HEK293T (cell line): Measurements from ENCODE around the gene PRC1.

Experiments used
- ARNT ChIP-seq: fragments of 450-650 bp; IDR thresholded peaks from 2 replicates; pipeline ENCODE4 v1.6.1; 2017; ENCODE audit warnings: mild to moderate bottlenecking
- BHLHE40 ChIP-seq: fragments of 450-650 bp; IDR thresholded peaks from 2 replicates; pipeline ENCODE4 v1.6.1; 2016; ENCODE audit warnings: mild to moderate bottlenecking, moderate library complexity, borderline replicate concordance
- ELF4 ChIP-seq: fragments of 450-650 bp; IDR thresholded peaks from 2 replicates; pipeline ENCODE4 v1.6.1; 2017; ENCODE audit warnings: antibody characterized with exemption
- HDGF ChIP-seq: fragments of 450-650 bp; IDR thresholded peaks from 2 replicates; pipeline ENCODE4 v1.6.1; 2017; ENCODE audit warnings: antibody characterized with exemption, borderline replicate concordance
- NFRKB ChIP-seq: fragments of 450-650 bp; IDR thresholded peaks from 2 replicates; pipeline ENCODE4 v1.6.1; 2016; ENCODE audit warnings: mild to moderate bottlenecking, moderate library complexity
- PKNOX1 ChIP-seq: fragments of 450-650 bp; IDR thresholded peaks from 2 replicates; pipeline ENCODE4 v1.6.1; 2016

- TF ChIP-seq PKNOX1 (no peak), BHLHE40 (no peak), HDGF (no peak), NFRKB (no peak), ARNT (no peak), ELF4 (no peak)
Observed at GRCh38 chr15:90957031-90957790, 37.1 kb downstream of the PRC1 start.
